Astrocyte (in vitro differentiated cells and primary cell): ENCODE measurements around the gene DOCK2.

Experiments used
- EZH2 ChIP-seq: IDR thresholded peaks from 2 replicates; pipeline ENCODE4 v1.6.1; 2012; ENCODE audit warnings: mild to moderate bottlenecking, low read length, inconsistent platforms; ENCODE audit not compliant: insufficient read depth
- TF ChIP-seq, protein P1 (sequence below): IDR thresholded peaks from 2 replicates; pipeline ENCODE4 v1.5.1; 2011; ENCODE audit warnings: low read depth, mild to moderate bottlenecking, inconsistent platforms, low read length, moderate library complexity; ENCODE audit not compliant: insufficient read depth

DNA sequence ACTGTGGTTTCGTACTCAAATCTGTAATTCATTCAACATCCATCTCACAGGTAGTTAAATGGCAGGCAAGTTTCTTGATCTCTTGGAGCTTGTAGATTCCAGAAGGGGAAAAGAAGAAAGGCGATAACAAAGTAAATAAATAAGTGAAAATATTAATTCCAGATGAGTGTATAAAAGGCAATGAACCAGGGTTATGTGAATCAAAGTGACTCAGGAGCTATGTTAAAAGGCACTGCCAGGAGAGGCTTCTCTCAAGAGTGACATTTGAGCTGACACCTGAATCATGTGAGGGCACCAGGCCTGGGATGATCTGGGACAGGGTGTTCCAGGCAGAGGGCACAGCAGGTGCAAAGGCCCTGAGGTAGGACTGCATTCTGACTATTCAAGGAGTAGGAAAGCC lies 45.0 kb downstream of the DOCK2 start:
- TF ChIP-seq, protein P1, sequence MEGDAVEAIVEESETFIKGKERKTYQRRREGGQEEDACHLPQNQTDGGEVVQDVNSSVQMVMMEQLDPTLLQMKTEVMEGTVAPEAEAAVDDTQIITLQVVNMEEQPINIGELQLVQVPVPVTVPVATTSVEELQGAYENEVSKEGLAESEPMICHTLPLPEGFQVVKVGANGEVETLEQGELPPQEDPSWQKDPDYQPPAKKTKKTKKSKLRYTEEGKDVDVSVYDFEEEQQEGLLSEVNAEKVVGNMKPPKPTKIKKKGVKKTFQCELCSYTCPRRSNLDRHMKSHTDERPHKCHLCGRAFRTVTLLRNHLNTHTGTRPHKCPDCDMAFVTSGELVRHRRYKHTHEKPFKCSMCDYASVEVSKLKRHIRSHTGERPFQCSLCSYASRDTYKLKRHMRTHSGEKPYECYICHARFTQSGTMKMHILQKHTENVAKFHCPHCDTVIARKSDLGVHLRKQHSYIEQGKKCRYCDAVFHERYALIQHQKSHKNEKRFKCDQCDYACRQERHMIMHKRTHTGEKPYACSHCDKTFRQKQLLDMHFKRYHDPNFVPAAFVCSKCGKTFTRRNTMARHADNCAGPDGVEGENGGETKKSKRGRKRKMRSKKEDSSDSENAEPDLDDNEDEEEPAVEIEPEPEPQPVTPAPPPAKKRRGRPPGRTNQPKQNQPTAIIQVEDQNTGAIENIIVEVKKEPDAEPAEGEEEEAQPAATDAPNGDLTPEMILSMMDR, result no peak
- TF ChIP-seq EZH2, result no peak
